ENCODE results near the gene CEP76. TPM values are rescaled to one million over a fixed set of nuclear protein-coding genes. Genes with fewer than 3 reads are reported as not detected.

The CEP76 gene
- total RNA-seq, 2 experiments from 2014 or later, result 8.0 to 8.7 TPM

- Mint-ChIP-seq H3K4me3 (peak within 1 kb of the TSS; percentile 93), H3K27ac (peak within 1 kb of the TSS; percentile 34), H3K9me3 (no peaks in the 10 kb centered on the region), H3K4me1 (ENCODE audit: low read depth) (peaks cover 12% of the 10 kb centered on the region), H3K27me3 (peaks cover 18% of the 10 kb centered on the region), H3K36me3 (ENCODE audit: low read depth) (no peaks in the 10 kb centered on the region)
- no peak within 1 kb of the TSS for H3K27ac ChIP-seq (ENCODE audit: low read depth in 1 of 2, low read length in 2 of 2)
- H3K36me3 ChIP-seq (ENCODE audit: insufficient read depth, low read length), result no peaks in the 10 kb centered on the region
- DNase-seq, result peak in 11 of 14 experiments; percentile 6 to 75 (median 35)
- ChIA-PET CTCF (interaction anchor here (1.0 kb wide), 1 partner anchor 330 kb away, joined by 3 read pairs; no protein-coding TSS in a partner anchor), POLR2A (interaction anchor here (1.0 to 1.2 kb wide), 2 partner anchors 45 to 281 kb away, joined by 3 to 8 read pairs; partner anchors contain the start of genes AFG3L2, CEP76 and PSMG2)
- H3K9me3 ChIP-seq (ENCODE audit: control insufficient read depth in 1 of 2, insufficient read depth in 1 of 2, low read length in 2 of 2), result no peaks in the 10 kb centered on the region
- ATAC-seq (ENCODE audit: poor library complexity), result peak; percentile 61
- no peak for TF ChIP-seq CTCF (IDR thresholded peaks at IDR 0.05)
- peak within 1 kb of the TSS; percentile 45 for H3K4me3 ChIP-seq (ENCODE audit: low read length)
- intact Hi-C loops (cut with DNase I, micrococcal nuclease), result loop anchor here (2.0 to 5.0 kb wide), 3 partner anchors 281 to 719 kb away; partner anchors contain the start of gene AFG3L2 (in 1 of the 2)
- peaks cover 10% of the 10 kb centered on the region for H3K4me1 ChIP-seq (ENCODE audit: insufficient read depth, low read length)
- no peaks in the 10 kb centered on the region for H3K27me3 ChIP-seq (ENCODE audit: control insufficient read depth in 1 of 2, insufficient read depth in 2 of 2, low read length in 2 of 2)
These were observed 44.7 kb downstream of the CEP76 start, which contains the start of gene SPIRE1 for GRCh38 chr18:12657684-12658425. Gene SPIRE1 (minus strand): TSS chr18:12658107. CDS start chr18:12657866, 241 bp downstream.

- no peaks in the 10 kb centered on the region for H3K9me3 Mint-ChIP-seq
- Histone ChIP-seq H3K36me3 (ENCODE audit: insufficient read depth, low read length) (no peaks in the 10 kb centered on the region), H3K27me3 (ENCODE audit: control insufficient read depth in 1 of 2, insufficient read depth in 2 of 2, low read length in 2 of 2) (no peaks in the 10 kb centered on the region), H3K9me3 (ENCODE audit: control insufficient read depth in 1 of 2, insufficient read depth in 1 of 2, low read length in 2 of 2) (no peaks in the 10 kb centered on the region), H3K27ac (ENCODE audit: low read depth in 1 of 2, low read length in 2 of 2) (no peak overlapping the region), H3K4me1 (ENCODE audit: insufficient read depth, low read length) (peaks cover 10% of the 10 kb centered on the region), H3K4me3 (ENCODE audit: low read length) (peak overlapping the region; percentile 44)
- H3K4me3 Mint-ChIP-seq, result peak overlapping the region; percentile 82
- H3K27me3 Mint-ChIP-seq, result peaks cover 26% of the 10 kb centered on the region
- peaks cover 12% of the 10 kb centered on the region for H3K4me1 Mint-ChIP-seq (ENCODE audit: low read depth)
- CTCF ChIA-PET, result no interaction called here
- ATAC-seq (ENCODE audit: poor library complexity) (peak; percentile 43), DNase-seq (peak in 5 of 14 experiments; percentile 4 to 65 (median 20))
- H3K27ac Mint-ChIP-seq, result peak overlapping the region; percentile 3
- no peak for TF ChIP-seq CTCF (IDR thresholded peaks at IDR 0.05)
- H3K36me3 Mint-ChIP-seq (ENCODE audit: low read depth), result no peaks in the 10 kb centered on the region
- POLR2A ChIA-PET, result interaction anchor here (1.2 kb wide), 1 partner anchor 280 kb away, joined by 8 read pairs; the partner anchor contains the start of gene AFG3L2
- intact Hi-C loops (cut with DNase I, micrococcal nuclease), result loop anchor here in 1 of 2 experiments (5.0 kb wide), 1 partner anchor 280 kb away; the partner anchor contains the start of gene AFG3L2
These were observed 45.4 kb downstream of the CEP76 start for GRCh38 chr18:12656938-12657683.

- H3K27ac Mint-ChIP-seq, result peak overlapping the region; percentile 3
- peak overlapping the region; percentile 82 for H3K4me3 Mint-ChIP-seq
- peak overlapping the region; percentile 44 for H3K4me3 ChIP-seq (ENCODE audit: low read length)
- no peak for ATAC-seq (ENCODE audit: poor library complexity)
- TF ChIP-seq CTCF (IDR thresholded peaks at IDR 0.05), result no peak
- no peaks in the 10 kb centered on the region for H3K36me3 Mint-ChIP-seq (ENCODE audit: low read depth)
- peaks cover 10% of the 10 kb centered on the region for H3K4me1 ChIP-seq (ENCODE audit: insufficient read depth, low read length)
- no peaks in the 10 kb centered on the region for H3K36me3 ChIP-seq (ENCODE audit: insufficient read depth, low read length)
- CTCF ChIA-PET, result no interaction called here
- intact Hi-C loops (cut with DNase I, micrococcal nuclease), result loop anchor here in 1 of 2 experiments (5.0 kb wide), 1 partner anchor 279 kb away; the partner anchor contains the start of gene AFG3L2
- no peak overlapping the region for H3K27ac ChIP-seq (ENCODE audit: low read depth in 1 of 2, low read length in 2 of 2)
- H3K9me3 Mint-ChIP-seq, result no peaks in the 10 kb centered on the region
- H3K9me3 ChIP-seq (ENCODE audit: control insufficient read depth in 1 of 2, insufficient read depth in 1 of 2, low read length in 2 of 2), result no peaks in the 10 kb centered on the region
- H3K27me3 ChIP-seq (ENCODE audit: control insufficient read depth in 1 of 2, insufficient read depth in 2 of 2, low read length in 2 of 2), result no peaks in the 10 kb centered on the region
- POLR2A ChIA-PET, result no interaction called here
- peaks cover 12% of the 10 kb centered on the region for H3K4me1 Mint-ChIP-seq (ENCODE audit: low read depth)
- no peak for DNase-seq
- peaks cover 31% of the 10 kb centered on the region for H3K27me3 Mint-ChIP-seq
These were observed 46.0 kb downstream of the CEP76 start for GRCh38 chr18:12656605-12656937.

Data from CD4-positive, alpha-beta T cell (primary cell).